SU-DHL-6 (cell line): ENCODE results near the gene BTBD9.

ENCODE experiments used
- EZH2phosphoT487 ChIP-seq: fragments of 200-600 bp; sonication (generic), shearing (Covaris generic); conservative IDR thresholded peaks from 2 replicates; pipeline ENCODE4 v1.6.1; 2018; ENCODE audit warnings: mild to moderate bottlenecking, antibody characterized with exemption, low read length, moderate library complexity, mixed read lengths
- TF ChIP-seq, protein P1 (sequence below): fragments of 200-600 bp; sonication (generic); IDR thresholded peaks from one replicate; pipeline ENCODE4 v1.5.1; 2017; ENCODE audit warnings: antibody characterized with exemption, mild to moderate bottlenecking, low read length, moderate library complexity; ENCODE audit not compliant: insufficient read depth, poor library complexity, severe bottlenecking

DNA sequence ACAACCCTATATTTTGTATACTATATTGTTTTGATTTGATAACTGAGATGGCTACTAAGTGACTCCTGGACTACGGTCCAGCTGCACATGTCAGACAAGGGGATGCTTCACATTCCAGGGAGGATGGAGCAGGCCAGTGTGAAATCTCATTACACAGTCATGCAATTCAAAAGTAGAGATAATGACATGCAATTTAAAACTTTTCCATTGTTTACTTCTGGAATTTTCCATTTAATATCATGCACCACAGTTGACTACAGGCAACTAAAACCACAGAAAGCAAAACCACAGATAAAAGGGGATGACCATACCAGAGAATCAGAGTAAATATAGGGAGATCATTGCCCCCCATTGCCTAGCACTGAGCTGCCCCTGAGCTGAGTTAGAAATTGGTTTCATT is 366.4 kb downstream of the BTBD9 start:
- TF ChIP-seq, protein P1, sequence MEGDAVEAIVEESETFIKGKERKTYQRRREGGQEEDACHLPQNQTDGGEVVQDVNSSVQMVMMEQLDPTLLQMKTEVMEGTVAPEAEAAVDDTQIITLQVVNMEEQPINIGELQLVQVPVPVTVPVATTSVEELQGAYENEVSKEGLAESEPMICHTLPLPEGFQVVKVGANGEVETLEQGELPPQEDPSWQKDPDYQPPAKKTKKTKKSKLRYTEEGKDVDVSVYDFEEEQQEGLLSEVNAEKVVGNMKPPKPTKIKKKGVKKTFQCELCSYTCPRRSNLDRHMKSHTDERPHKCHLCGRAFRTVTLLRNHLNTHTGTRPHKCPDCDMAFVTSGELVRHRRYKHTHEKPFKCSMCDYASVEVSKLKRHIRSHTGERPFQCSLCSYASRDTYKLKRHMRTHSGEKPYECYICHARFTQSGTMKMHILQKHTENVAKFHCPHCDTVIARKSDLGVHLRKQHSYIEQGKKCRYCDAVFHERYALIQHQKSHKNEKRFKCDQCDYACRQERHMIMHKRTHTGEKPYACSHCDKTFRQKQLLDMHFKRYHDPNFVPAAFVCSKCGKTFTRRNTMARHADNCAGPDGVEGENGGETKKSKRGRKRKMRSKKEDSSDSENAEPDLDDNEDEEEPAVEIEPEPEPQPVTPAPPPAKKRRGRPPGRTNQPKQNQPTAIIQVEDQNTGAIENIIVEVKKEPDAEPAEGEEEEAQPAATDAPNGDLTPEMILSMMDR: no peak
- no peak for TF ChIP-seq EZH2phosphoT487
